ENCODE measurements around the gene ADGRG1. TPM values are rescaled to one million over a fixed set of nuclear protein-coding genes. Genes with fewer than 3 reads are reported as not detected.

The ADGRG1 gene
- total RNA-seq, 2 experiments from 2014 or later: 4.3 to 5.6 TPM

DNA sequence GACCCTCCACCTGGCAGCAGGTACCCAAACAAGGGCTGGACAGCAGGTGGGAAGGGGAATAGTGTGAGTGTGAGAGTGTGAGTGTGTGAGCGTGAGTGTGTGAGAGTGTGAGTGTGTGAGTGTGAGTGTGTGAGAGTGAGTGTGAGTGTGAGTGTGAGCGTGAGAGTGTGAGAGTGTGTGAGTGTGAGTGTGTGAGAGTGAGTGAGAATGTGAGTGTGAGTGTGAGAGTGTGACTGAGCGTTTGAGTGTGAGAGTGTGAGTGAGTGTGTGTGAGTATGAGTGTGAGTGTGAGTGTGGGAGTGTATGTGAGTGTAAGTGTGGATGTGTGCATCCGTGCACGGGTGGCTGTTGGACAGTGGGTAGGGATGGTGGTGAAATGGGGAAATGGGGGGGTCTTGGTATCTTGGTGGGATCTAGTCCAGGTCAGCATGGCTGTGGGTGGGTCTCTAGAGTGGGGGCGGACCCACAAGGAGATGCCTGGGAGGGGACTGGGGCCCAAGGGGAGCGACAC is 408 bp downstream of the ADGRG1 start:
- H3K4me3 Mint-ChIP-seq: peak overlapping the region; percentile 35
- ATAC-seq (ENCODE audit: low read depth): no peak
- H3K9me3 Mint-ChIP-seq: no peaks in the 10 kb centered on the region
- DNase-seq: no peak
- POLR2A ChIA-PET: no interaction called here
- H3K36me3 Mint-ChIP-seq: no peaks in the 10 kb centered on the region
- peaks cover 22% of the 10 kb centered on the region for H3K27me3 Mint-ChIP-seq
- H3K27ac Mint-ChIP-seq: peak overlapping the region; percentile 41
- H3K4me1 Mint-ChIP-seq: peaks cover 15% of the 10 kb centered on the region

DNA sequence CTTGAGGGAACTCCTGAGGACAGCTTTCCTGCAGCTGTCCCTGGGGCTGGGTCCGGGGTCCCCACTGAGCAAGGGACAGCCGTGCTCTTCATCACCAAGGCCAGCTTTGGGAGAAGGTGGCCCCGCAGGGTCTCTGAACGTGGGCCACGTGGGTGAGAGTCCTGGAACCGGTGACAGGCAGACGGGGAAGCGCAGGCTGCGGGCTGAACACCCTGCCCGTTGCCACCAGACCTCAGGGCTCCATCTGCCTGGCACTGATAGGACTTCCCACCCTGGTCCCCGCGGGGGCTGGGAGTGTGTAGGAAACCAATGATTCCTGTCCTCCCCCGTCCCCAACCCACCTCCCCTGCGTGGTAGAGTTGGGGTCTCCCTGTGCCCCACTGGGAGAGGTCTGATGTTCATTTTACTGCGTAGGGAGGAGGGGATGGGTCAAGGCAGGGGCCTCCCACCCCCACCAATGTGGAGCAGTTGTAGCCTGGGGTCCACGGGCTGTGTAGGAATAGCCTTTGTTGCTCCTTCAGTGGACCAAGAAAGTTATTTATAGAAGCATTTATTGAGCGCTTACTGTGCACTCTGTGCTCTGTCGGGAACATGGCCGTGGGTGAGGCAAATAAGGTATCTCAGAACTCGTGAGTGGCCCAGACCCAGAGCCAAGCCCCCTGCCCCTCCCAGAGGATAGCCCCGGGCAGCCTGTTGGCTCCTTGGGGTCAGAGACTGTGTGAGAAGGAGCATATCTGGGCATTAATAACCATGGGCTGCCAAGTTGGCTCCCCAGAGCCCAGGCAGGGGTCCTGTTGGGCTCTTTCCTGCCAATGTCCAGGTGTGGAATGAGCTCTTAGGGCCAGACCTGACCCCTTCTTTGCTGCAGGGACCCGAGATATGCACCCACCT is 1.3 kb downstream of the ADGRG1 start:
- no peaks in the 10 kb centered on the region for H3K36me3 Mint-ChIP-seq
- peaks cover 15% of the 10 kb centered on the region for H3K4me1 Mint-ChIP-seq
- H3K4me3 Mint-ChIP-seq: no peak overlapping the region
- POLR2A ChIA-PET: interaction anchor here (1.6 kb wide), 1 partner anchor 20 kb away, joined by 3 read pairs; no protein-coding TSS in a partner anchor
- no peaks in the 10 kb centered on the region for H3K9me3 Mint-ChIP-seq
- H3K27ac Mint-ChIP-seq: no peak overlapping the region
- H3K27me3 Mint-ChIP-seq: peaks cover 22% of the 10 kb centered on the region
- no peak for DNase-seq
- ATAC-seq (ENCODE audit: low read depth): no peak

DNA sequence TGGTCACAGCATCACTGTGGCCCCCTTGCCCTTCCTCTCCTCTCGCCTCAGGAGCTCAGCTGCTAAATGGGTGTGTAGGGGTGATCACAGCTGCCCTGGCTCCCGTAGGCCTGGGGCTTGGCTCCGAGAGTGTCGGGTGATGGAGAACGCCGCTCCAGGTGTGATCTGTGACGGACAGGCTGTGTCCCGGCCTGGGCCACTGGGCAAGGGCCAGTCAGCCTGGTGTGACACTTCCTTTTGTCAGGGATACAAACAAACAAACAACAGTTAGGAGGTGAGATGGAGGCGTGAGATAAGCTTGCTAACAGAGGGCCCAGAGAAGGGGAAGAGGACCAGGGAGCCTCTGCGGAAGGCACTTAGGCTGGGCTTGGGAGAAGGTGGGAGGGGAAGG is 2.0 kb downstream of the ADGRG1 start:
- no peak for ATAC-seq (ENCODE audit: low read depth)
- Mint-ChIP-seq H3K9me3 (no peaks in the 10 kb centered on the region), H3K4me3 (no peak overlapping the region), H3K36me3 (no peaks in the 10 kb centered on the region), H3K4me1 (peaks cover 13% of the 10 kb centered on the region), H3K27ac (peak overlapping the region; percentile 58), H3K27me3 (peaks cover 21% of the 10 kb centered on the region)
- DNase-seq: no peak
- POLR2A ChIA-PET: interaction anchor here (1.6 kb wide), 1 partner anchor 21 kb away, joined by 3 read pairs; no protein-coding TSS in a partner anchor

DNA sequence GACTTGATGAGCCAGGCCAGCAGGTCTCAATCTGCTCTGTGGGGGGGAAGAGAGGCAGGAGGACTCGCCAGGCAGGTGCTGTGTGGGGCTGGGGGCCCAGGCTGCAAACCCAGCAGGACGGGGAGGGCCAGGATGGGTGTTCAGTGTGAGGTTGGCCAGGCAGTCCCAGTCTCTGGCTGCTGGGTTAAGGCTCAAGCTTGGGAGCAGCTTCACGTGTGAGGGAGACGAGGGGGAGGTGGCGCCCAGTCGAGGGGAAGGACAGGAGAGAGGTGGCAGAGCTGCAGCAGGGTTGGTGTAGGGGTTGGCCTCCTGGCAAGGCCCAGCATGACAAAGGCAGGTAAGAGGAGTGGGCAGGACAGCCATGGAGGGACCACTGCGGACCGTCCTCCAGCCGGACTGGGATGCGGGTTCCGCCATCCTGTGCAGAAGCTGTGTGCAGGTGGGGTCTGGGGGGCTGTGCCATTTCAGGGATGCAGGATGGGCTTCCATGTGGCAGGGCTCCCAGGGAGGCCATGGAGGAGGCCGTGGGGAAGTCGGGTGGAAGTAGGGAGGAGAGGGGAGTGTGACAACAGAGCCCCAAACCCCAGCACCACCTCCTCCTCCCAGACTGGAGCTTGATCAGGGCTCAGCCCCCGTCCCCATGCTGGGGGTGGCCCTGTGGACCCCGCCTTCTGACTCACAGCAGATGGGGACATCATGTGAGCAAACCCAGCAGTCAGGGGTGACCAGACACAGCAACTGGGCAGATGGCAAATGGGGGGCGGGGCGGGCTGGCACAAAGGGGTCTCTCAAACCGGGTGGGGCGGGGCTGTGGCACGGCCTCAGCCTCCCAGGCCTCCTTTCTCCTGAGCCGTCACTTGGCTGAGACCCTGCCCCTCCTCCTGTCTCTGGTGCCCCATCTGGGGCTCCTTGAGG is 2.8 kb downstream of the ADGRG1 start:
- Mint-ChIP-seq H3K27me3 (peaks cover 21% of the 10 kb centered on the region), H3K4me3 (no peak overlapping the region), H3K4me1 (peaks cover 13% of the 10 kb centered on the region), H3K9me3 (no peaks in the 10 kb centered on the region), H3K36me3 (no peaks in the 10 kb centered on the region), H3K27ac (peak overlapping the region; percentile 54)
- no peak for DNase-seq
- no peak for ATAC-seq (ENCODE audit: low read depth)
- POLR2A ChIA-PET: interaction anchor here (1.6 kb wide), 1 partner anchor 21 kb away, joined by 3 read pairs; no protein-coding TSS in a partner anchor

DNA sequence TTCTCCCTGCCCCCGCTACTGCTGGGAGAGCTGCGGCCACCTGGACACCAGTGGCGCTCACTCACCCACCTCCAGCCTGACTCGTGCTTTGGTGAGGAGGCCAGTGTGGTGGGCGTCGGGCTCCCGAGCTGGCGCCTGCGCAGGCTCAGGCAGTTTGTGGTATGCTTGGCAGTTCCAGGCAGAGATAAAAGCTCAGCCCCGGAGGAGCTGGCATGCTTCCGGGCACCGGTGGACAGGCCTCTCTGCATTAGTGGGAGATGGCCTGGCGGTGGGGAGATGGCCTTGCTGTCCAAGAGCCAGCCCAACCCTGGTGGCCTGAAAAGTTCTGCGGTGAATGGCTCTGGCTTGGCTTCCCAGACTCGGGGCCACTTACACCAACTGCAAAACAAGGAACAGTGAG is 4.1 kb downstream of the ADGRG1 start:
- DNase-seq (no peak), ATAC-seq (ENCODE audit: low read depth) (no peak)
- Mint-ChIP-seq H3K9me3 (no peaks in the 10 kb centered on the region), H3K27ac (no peak overlapping the region), H3K4me3 (no peak overlapping the region), H3K36me3 (no peaks in the 10 kb centered on the region), H3K27me3 (peaks cover 26% of the 10 kb centered on the region), H3K4me1 (peaks cover 13% of the 10 kb centered on the region)
- POLR2A ChIA-PET: interaction anchor here (0.6 kb wide), 1 partner anchor 49 kb away, joined by 4 read pairs; no protein-coding TSS in a partner anchor

DNA sequence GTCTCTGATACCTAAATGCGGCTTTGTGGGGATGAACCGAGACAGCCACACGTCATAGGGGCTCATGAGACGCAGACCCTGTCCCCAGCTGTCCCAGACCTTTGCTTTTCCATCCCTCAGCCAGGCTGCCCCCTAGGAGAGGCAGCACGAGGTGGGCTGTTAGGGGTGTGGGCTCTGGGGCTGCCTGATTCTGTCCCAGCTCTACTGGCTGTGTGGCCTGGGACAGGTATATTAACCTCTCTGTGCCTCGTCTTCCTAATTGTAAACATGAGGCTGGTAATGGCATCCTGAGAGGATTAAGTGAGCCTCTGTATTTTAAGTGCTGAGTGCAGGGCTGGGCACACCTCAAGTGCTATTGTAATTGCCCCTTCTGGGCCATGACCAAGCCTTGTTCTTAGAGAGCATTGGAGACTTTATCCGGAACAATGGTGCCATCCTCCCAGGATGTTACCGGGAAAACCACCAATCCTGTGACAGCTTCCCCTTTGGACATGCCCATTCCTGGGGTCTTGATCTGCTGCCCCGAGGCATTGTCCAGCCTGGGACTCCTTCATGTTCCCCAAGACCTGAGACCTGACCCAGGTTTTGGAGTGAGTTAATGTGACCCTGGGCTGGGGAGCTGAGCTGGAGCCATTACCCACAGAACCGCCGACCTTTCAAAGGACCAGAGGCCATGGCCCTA is 5.1 kb downstream of the ADGRG1 start:
- POLR2A ChIA-PET: no interaction called here
- H3K4me1 Mint-ChIP-seq: peaks cover 10% of the 10 kb centered on the region
- no peak overlapping the region for H3K4me3 Mint-ChIP-seq
- no peak overlapping the region for H3K27ac Mint-ChIP-seq
- no peak for ATAC-seq (ENCODE audit: low read depth)
- DNase-seq: no peak
- H3K9me3 Mint-ChIP-seq: no peaks in the 10 kb centered on the region
- no peaks in the 10 kb centered on the region for H3K36me3 Mint-ChIP-seq
- peaks cover 30% of the 10 kb centered on the region for H3K27me3 Mint-ChIP-seq

DNA sequence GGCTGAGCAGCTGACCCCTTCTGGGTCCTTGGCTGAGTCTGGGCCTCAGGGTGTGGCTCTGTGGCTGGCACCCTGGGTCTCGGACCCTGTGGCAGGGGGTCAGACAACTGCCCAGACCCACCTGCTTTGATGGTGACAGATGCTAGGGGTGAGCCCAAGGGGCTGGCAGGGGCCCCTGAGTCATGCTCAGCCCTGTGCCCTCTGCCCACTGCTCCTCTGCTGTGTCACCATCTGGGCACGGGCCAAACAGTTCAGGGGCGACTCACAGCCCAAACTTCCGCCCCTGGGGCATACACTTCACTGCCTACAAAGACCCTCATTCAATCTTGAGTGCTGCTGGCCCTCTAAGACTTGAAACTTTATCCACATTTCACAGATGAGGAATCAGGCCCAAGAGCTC is 5.7 kb downstream of the ADGRG1 start:
- ATAC-seq (ENCODE audit: low read depth) (no peak), DNase-seq (no peak)
- H3K4me1 Mint-ChIP-seq: peaks cover 3% of the 10 kb centered on the region
- H3K36me3 Mint-ChIP-seq: no peaks in the 10 kb centered on the region
- no peak overlapping the region for H3K27ac Mint-ChIP-seq
- no peak overlapping the region for H3K4me3 Mint-ChIP-seq
- peaks cover 28% of the 10 kb centered on the region for H3K27me3 Mint-ChIP-seq
- POLR2A ChIA-PET: no interaction called here
- no peaks in the 10 kb centered on the region for H3K9me3 Mint-ChIP-seq

DNA sequence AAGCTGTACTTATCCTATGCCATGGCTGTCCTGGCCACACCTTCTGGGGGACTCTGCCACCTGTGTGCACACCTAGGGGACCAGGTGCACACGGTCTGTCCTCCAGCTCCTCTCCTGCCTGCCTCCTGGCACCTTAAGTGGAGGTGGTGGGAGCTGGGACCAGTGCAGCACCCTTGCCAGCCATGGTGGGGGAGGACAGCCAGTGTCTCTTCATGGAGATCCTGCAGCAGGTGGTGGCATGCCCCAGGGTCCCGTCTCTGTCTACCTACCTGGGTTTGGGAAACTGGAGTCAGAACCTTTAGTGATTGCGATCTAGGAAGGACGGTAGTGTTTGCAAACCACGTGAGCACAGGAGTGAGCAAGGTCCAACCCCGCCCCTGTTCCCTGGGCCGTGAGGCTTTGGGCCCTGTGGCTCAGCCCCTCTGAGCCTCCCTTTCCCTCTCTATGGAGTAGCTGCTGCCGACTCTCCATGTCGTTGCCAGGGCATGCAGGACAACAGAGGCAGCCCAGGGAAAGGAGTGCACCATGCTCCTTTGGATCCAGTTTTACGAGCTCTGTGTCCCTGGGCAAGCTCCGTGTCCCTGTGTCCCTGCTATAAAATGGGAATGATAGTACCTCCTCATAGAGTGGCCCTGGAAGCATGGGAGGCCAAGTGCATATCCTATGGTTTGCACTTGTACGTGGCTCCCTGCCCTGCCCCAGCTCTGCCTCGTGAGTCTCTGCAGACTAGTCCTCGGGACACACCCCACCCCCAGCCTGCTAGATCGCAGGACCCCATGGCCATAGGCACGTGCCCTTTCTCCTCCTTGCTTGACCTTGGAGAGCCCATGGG is 7.1 kb downstream of the ADGRG1 start:
- Mint-ChIP-seq H3K27ac (no peak overlapping the region), H3K9me3 (no peaks in the 10 kb centered on the region), H3K36me3 (no peaks in the 10 kb centered on the region), H3K27me3 (peaks cover 32% of the 10 kb centered on the region), H3K4me1 (peaks cover 5% of the 10 kb centered on the region), H3K4me3 (no peak overlapping the region)
- DNase-seq (no peak), ATAC-seq (ENCODE audit: low read depth) (no peak)
- POLR2A ChIA-PET: interaction anchor here (1.4 kb wide), 1 partner anchor 12 kb away, joined by 5 read pairs; no protein-coding TSS in a partner anchor

DNA sequence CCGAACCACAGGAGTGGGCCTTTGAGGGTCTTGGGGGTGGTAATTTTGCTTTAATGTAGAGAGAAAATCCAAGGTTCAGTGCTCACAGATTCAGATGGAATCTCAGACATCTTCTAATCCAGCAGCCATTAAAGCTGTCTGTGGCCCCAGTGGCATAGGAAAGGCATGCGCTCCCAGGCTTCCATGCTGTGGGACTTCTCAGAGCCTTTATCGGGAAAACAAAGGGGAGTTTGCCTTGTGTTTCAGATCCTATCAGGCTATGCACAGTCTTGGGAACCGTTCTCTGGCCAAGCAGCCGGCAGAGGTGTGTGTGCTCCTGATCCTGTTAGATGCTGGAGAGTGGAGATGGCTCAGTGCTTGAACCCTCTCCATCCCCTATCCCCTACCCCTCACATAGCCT is 7.8 kb downstream of the ADGRG1 start:
- ATAC-seq (ENCODE audit: low read depth) (no peak), DNase-seq (no peak)
- peaks cover 5% of the 10 kb centered on the region for H3K4me1 Mint-ChIP-seq
- no peaks in the 10 kb centered on the region for H3K36me3 Mint-ChIP-seq
- H3K9me3 Mint-ChIP-seq: no peaks in the 10 kb centered on the region
- H3K4me3 Mint-ChIP-seq: no peak overlapping the region
- POLR2A ChIA-PET: interaction anchor here (1.4 kb wide), 1 partner anchor 11 kb away, joined by 5 read pairs; no protein-coding TSS in a partner anchor
- peaks cover 33% of the 10 kb centered on the region for H3K27me3 Mint-ChIP-seq
- no peak overlapping the region for H3K27ac Mint-ChIP-seq

DNA sequence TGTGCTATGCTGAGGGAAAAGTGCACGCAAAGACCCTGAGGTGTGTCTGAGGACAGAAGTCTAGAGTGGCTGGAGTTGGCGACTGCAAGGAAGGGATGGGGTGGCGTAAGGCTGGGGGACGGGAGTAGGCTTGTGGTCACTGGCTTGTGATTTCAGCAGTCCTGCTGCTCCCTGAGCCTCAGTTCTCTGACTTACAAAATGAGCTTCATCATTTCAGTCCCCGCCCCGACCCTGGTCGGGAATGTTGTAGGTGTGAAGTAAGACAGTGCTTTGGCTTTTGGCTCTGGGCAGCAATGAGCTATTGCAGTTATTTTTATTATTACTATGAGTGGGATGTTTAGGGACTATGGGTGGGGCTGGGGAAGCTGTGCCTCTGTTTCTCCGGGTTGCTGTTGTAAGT is 8.6 kb downstream of the ADGRG1 start:
- Mint-ChIP-seq H3K27ac (no peak overlapping the region), H3K4me3 (no peak overlapping the region), H3K4me1 (peaks cover 5% of the 10 kb centered on the region), H3K36me3 (no peaks in the 10 kb centered on the region), H3K9me3 (no peaks in the 10 kb centered on the region), H3K27me3 (peaks cover 33% of the 10 kb centered on the region)
- ATAC-seq (ENCODE audit: low read depth): no peak
- POLR2A ChIA-PET: interaction anchor here (1.4 to 2.8 kb wide), 2 partner anchors 11 to 44 kb away, joined by 4 to 9 read pairs; no protein-coding TSS in a partner anchor
- DNase-seq: no peak

DNA sequence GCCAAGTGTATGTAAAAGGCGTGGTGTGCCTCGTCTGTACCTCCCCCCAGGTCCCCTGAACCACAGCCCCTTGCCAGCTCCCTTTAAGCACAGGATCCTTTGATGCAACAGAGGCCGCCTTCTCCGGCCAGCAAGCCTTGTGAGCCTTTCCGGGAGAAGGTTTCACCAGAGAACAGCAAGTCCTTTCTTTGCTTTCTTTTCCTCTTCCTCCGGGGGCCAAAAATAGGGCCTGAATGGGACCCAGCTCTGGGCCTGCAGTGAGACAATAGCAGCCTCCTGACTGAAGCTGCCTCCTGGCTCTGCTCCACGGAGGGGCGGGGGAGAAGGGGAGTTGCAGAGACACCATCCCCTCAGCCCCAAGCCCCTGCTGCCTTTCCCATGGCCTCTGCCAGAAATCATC is 9.0 kb downstream of the ADGRG1 start:
- ATAC-seq (ENCODE audit: low read depth) (no peak), DNase-seq (no peak)
- H3K4me1 Mint-ChIP-seq: peaks cover 5% of the 10 kb centered on the region
- POLR2A ChIA-PET: interaction anchor here (1.4 to 2.8 kb wide), 3 partner anchors 10 to 45 kb away, joined by 4 to 9 read pairs (median 5); no protein-coding TSS in a partner anchor
- peaks cover 33% of the 10 kb centered on the region for H3K27me3 Mint-ChIP-seq
- H3K4me3 Mint-ChIP-seq: no peak overlapping the region
- no peaks in the 10 kb centered on the region for H3K9me3 Mint-ChIP-seq
- H3K36me3 Mint-ChIP-seq: no peaks in the 10 kb centered on the region
- no peak overlapping the region for H3K27ac Mint-ChIP-seq

DNA sequence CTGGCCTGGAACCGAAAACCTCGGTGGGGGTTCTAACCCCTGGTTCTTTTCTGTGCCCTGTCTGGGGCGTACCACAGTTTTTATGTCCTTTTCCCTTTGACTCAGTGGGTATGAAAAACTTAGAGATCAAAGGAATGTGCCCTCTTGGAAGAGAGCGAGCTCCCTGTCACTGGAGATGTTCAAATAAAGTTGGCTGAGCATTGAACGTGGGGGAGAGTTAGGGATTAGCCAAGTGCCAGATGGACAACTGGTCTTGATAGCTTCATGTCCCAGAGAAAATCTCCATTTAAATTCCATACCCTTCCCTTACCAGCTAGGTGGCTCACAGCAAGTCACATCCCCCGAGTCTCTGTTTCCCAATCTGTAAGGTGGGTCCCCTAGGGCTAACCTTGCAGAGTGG is 9.5 kb downstream of the ADGRG1 start:
- Mint-ChIP-seq H3K9me3 (no peaks in the 10 kb centered on the region), H3K27ac (no peak overlapping the region), H3K4me1 (peaks cover 5% of the 10 kb centered on the region), H3K27me3 (peaks cover 33% of the 10 kb centered on the region), H3K36me3 (no peaks in the 10 kb centered on the region), H3K4me3 (no peak overlapping the region)
- POLR2A ChIA-PET: interaction anchor here (1.4 to 2.8 kb wide), 3 partner anchors 10 to 45 kb away, joined by 4 to 9 read pairs (median 5); no protein-coding TSS in a partner anchor
- ATAC-seq (ENCODE audit: low read depth) (no peak), DNase-seq (no peak)

All from activated naive CD8-positive, alpha-beta T cell treated with anti-CD3 and anti-CD28 coated beads, Interleukin-2, amount 10 ng/mL, durations not matched to agents 7 days and 5 days (primary cell).